GM21723 (cell line): ENCODE data around the gene LRRC36.

Experiments
- ATAC-seq: cut with Tn5 transposase; IDR thresholded peaks from one replicate; pipeline ENCODE4 v1.9.1; 2021; ENCODE audit warnings: mild to moderate bottlenecking, moderate library complexity; ENCODE audit not compliant: unreplicated experiment

The LRRC36 gene, protein sequence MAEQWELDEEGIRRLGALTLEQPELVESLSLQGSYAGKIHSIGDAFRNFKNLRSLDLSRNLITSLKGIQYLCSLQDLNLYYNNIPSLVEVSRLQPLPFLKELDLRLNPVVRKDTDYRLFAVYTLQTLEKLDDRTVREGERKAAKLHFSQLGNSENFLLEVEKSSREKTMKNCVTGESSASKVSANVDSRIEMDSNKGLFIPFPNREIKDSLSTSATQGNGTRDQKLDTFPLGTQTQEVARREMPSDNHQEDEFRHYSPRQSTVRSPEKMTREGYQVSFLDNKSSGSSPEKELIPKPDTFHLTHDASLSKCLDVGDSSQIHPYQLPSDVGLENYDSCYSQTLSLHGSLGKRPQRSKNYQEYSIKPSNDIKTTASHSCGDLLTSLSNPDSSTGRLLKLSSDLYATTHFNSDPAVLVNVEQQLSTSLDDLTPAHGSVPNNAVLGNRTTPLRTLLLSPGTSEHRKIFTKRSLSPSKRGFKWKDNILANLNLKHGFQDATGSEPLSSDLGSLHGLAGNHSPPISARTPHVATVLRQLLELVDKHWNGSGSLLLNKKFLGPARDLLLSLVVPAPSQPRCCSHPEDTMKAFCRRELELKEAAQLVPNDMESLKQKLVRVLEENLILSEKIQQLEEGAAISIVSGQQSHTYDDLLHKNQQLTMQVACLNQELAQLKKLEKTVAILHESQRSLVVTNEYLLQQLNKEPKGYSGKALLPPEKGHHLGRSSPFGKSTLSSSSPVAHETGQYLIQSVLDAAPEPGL

DNA sequence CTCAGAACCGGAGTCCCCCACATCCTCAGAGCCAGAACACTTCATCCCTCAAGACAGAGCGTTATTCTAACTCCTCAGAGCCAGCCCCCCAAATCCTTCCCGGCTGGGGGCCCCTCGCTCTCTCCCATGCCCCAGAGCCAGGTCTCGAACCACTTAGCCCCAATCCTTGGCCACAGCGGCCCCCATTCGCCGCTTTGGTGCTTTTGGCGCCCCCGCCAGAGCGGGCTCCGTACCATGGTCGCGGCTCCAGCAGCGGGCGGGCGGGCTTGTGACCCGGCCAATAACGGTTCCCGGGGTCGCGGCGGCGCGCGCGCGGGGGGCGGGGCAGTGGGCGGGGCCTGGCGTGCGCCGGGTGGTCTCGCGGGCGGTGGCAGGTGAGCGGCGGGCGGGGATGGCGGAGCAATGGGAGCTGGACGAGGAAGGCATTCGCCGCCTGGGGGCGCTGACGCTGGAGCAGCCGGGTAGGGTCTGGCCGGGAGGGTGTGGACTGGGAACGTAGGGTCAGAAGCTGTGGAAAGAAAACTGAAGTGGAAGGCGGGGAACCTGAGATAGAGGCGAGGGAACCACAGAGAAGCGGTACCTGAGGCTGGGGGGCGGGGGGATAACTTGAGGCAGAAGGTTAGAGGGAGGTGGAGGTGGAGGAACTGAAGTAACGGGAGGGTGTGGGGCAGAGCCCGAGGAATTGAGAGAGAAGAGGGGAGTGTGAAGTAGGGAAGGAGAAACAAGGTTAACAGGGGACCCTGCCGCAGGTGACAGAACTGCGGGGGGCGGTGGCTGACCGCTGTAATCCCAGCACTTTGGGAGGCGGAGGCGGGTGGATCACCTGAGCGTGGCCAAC is at the start of gene LRRC36, which contains the start of gene KCTD19:
LRRC36 (plus strand) TSS at position 344 of the 838 bp plus-strand sequence; CDS start at position 392, 48 bp downstream.
KCTD19 (minus strand) TSS at position 270 of the 838 bp plus-strand sequence; CDS start at position 236, 34 bp downstream.
- peak; percentile 35 for ATAC-seq

DNA sequence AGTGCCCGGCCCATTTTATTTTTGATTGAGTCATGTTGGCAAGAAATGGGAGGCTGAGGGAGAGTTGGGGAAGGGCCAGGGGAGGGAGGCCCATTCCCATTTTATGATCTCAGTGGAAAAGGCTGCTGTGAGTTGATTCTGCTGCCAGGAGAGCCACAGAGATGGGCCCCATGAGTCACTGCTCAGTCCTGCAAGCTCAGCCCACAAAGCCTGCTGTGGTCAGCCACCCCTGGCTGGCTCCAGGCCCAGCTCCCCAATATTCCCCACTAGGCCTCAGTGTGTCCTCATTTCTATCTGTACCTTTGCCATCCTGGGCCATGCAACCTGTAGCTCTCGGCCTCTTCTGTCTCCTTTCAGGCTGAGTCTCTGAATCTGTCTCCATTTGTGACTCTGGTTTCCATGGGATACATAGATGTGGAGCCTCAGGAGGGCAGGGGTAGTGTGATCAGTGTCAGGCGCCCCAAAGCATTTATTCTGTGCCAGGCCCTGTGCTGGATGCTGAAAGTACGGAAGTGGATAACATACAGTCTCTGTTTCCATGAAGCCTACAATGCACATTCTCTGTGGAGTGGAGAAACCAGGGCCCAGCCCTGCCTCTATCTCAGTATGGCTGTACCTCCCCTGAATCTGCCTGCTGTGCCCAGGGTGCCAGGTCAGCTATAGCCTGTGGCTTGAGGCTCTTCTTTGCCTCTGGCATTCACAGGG is 49.2 kb upstream of the LRRC36 start:
- no peak for ATAC-seq

DNA sequence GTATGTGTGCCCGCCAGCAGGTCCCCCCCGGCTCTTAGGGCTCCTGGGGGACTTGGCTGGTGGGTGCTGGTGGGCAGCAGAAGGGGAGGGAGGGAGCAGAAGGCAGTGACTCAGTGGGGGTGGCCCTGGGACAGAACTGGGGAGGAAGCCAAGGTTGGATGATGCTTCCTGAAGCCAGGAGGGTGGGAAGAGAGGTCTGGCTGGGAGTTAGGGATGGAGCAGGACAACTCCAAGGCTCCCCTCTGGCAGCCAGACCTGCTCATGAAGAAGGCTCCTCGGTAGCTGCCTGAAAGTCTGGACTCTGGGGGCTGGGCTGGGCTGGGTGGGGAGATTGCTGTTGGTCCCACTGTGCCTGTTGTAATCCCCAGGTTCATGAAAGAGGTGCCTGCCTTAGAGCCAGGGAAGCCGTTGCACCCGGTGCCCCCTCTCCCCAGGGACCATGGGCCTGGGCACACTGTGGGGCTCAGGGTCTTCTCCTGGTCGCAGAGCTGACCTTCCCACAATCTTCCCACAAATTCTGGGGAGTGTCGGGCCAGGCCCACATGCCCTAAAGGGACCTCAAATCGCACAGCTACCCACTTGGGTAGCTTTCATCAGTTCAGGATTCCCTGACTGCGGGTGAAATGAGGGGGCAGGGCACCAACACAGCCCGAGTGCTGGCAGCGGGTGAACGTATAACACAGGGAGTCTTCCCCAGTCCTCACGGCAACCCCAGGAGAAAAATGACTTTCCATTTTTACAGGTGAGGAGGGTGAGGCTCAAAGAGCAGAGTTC is 48.4 kb upstream of the LRRC36 start:
- no peak for ATAC-seq

DNA sequence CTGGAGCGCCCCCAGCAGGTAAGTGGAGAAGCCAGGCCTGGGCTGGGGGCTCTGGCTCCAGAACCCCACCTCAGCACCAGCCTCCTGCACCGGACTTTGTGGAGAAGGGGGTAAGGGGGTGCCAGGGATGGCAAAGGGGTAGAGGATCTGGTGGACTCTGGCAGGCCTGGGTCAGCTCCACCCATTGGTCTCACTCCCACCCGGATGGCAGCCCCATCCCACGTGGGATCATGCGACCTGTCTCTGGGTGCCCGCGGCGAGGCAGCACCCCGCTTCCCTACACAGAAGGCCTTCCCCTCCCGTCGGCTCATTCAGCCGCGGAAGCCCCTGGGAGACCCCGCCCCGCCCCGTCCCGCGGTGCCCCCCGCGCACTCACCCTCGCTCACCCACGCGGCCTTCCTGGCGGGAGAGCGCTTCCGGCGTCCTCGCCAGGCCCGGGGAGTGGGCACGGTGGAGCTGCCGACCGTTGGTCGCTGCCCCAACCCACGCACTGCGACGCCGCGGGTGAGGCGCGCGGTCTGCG is 47.8 kb upstream of the LRRC36 start:
- ATAC-seq = peak; percentile 44

DNA sequence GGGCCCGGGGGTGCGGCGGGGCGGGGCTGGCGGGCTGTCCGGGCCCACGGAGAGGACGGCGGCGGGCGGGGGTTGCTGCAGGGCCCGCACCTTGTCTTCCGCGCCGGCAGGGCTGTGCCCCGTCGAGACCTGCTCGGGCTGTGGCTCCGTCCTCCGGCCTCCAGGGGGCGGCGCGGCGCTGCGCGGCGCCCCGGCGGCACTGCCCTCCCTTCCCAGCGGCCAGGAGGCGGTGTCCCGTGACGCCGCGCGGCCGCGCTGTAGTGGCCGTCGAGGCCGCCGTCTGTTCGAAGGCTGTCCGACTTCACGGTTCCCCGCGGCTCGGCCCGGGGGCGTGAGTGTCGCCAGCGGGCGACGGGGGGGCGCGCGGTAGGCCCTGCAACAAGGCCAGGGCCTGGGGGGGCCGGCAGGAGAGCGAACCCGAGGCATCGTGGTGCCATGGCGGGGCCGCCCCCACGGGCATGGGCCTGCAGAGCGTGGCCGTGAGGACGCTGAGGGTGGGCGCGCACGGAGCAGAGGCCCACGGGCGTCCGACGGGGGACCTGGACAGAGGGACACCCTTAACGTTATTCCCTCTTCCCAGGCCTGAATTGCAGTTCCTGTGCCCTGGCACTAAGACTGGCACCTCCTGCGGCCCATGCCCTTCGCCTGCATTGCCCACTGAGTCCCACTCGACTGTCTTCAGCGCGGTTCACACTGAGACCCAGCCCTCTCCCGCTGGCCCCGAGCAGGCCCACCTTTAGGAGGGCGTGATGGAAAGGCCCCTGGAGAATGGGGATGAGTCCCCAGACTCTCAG is 47.1 kb upstream of the LRRC36 start, which contains the start of gene PLEKHG4:
PLEKHG4 (plus strand) TSS at position 237 of the 794 bp plus-strand sequence; CDS start at position 750, 513 bp downstream.
- peak; percentile 84 for ATAC-seq

DNA sequence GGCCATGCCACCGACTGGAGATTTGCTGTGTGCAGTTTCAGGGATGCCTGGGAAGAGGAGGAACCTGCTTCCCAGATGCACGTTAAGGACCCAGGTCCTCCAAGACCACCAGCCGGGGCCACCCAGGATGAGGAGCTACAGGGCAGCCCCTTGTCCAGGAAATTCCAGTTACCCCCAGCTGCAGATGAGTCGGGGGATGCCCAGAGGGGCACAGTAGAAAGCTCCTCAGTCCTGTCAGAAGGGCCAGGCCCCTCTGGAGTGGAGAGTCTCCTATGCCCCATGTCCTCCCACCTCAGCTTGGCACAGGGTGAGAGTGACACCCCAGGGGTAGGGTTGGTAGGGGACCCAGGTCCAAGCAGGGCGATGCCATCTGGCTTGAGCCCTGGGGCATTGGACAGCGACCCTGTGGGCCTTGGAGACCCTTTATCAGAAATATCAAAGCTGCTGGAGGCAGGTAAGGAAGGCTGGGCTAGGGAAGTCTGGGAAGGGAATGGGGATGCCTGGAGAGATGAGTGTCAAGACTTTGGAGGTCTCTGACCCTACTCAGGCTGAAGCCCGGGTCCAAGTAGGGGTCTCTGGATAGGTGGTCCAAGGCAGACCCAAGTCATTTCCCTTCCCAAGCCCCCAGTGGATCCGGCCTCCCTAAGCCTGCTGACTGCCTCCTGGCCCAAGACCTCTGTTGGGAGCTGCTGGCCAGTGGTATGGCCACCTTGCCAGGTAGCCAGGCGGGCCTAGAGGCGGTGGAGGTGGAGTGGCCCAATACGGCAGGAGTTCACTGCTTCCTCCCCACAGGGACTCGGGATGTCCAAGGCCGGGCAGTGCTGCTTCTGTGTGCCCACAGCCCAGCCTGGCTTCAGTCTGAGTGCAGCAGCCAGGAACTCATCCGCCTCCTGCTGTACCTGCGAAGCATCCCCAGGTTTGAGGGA is 46.3 kb upstream of the LRRC36 start:
- ATAC-seq = no peak

DNA sequence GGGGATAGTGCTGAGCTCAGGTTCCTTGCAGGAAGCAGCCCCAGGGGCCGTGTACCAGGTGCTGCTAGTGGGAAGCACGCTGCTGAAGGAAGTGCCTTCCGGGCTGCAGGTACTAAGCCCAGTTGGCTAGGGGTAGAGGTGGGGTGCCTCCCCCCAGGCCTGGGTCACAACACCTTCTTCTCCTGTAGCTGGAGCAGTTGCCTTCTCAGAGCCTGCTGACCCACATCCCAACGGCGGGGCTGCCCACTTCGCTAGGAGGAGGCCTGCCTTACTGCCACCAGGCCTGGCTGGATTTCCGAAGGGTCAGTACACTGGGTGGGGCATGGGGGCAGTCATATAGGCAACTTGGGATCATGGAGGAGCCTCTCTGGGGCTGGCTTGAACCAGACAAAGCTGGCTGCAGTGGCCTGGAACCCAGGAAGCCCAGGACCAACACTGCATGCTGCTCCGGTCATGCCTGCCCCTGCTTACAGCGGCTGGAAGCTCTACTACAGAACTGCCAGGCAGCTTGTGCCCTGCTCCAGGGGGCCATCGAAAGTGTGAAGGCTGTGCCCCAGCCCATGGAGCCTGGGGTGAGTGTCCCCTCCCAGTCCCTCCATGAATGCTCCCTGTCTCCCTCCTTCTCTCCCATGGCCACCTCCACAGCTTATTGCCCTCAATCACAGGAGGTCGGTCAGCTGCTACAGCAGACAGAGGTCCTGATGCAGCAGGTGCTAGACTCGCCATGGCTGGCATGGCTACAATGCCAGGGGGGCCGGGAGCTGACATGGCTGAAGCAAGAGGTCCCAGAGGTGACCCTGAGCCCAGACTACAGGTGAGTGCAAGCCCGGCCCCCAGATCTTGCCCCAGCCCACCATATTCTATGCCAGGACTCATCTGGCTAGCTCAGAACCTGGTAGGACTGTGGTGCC is 44.8 kb upstream of the LRRC36 start:
- ATAC-seq = no peak

DNA sequence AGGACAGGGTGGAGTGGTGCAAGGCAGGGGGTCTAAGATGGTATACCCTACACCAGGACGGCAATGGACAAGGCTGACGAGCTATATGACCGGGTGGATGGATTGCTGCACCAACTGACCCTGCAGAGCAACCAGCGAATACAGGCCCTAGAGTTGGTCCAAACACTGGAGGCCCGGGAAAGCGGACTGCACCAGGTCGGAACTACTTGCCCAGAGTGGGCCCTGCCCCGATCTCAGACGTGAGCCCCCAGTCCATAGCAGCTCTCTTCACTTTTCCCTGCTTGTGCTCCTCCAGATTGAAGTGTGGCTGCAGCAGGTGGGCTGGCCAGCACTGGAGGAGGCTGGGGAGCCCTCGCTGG is 44.2 kb upstream of the LRRC36 start:
- ATAC-seq = no peak

DNA sequence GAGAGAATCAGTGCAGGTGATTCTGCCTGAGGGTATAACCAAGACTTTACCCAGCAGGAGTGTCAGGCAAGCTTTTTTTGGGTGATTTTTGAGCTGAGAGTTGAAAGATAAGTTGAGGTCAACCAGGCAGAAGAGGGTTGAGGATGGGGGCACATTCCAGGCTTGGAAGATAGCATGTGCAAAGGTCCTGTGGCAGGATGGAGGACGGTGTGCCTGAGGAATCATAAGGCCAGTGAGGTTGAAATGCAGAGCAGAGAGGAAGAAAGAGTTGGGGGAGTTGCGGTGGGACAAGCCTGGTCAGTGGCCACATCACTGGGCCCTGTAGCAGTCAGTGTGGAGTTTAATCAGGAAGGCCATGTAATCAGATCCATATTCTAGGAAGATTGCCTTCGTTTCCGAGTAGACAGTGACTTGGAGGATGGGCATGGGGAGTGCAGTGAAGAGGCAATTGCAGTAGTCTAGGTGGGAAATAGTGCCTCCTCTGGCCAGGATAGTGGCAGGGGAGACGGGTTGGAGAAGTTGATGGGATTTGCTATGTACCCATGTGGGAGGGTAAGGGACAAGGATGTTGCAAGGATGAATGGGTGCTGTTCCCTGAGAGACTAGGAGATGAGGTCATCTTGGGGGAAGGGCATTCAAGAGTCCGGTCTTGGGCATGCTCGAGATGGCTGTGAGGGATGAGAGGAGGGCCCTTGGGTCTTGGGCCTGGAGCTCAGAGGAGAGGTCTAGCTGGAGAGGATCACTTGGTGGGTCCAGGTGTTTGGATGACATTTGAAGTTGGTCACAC is 43.4 kb upstream of the LRRC36 start:
- no peak for ATAC-seq

DNA sequence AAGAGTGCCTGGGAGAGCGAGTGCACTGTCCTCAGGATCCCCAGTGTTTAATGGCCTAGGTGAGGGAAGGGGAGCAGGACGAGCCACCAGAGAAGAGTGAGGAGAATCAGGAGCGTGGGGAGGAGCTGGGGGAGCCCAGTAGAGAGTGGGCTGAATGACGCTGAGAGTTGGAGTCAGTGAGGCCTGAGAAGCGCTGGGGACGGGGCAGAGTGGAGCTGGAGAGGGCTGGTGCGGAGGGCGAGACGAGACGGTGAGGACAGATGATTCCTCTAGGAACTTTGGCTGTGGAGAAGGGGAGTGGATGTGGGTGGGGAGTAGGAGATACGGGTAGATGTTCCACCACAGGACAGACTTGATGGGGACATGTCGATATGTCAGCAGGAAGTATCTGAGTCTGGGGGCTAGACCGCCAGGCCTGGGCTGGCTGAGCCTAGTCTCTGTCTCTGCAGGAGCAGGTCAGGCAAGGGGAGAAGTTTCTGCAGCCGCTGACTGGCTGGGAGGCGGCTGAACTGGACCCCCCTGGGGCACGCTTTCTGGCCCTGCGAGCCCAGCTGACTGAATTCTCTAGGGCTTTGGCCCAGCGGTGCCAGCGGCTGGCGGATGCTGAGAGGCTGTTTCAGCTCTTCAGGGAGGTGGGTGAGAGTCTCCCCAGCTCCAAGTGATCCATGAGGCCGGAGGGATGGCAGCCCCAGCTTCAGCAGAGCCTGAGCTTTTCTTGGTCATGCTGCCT is 42.6 kb upstream of the LRRC36 start:
- no peak for ATAC-seq

DNA sequence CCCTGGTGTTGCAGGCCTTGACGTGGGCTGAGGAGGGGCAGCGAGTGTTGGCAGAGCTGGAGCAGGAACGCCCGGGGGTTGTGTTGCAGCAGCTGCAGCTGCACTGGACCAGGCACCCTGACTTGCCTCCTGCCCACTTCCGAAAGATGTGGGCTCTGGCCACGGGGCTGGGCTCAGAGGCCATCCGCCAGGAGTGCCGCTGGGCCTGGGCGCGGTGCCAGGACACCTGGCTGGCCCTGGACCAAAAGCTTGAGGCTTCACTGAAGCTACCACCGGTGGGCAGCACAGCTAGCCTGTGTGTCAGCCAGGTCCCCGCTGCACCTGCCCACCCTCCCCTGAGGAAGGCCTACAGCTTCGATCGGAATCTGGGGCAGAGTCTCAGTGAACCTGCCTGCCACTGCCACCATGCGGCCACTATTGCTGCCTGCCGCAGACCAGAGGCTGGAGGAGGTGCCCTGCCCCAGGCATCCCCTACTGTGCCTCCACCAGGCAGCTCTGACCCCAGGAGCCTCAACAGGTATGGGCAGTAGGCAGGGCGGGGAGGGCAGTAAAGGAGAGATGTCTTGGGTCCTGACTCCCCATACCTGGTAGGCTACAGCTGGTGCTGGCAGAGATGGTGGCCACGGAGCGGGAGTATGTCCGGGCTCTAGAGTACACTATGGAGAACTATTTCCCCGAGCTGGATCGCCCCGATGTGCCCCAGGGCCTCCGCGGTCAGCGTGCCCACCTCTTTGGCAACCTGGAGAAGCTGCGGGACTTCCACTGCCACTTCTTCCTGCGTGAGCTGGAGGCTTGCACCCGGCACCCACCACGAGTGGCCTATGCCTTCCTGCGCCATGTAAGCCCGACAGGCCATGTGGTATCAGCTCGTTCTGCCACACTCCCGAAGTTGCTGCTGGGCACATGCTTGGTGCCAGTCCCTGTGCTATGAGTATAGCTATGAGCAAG is 41.6 kb upstream of the LRRC36 start:
- no peak for ATAC-seq

DNA sequence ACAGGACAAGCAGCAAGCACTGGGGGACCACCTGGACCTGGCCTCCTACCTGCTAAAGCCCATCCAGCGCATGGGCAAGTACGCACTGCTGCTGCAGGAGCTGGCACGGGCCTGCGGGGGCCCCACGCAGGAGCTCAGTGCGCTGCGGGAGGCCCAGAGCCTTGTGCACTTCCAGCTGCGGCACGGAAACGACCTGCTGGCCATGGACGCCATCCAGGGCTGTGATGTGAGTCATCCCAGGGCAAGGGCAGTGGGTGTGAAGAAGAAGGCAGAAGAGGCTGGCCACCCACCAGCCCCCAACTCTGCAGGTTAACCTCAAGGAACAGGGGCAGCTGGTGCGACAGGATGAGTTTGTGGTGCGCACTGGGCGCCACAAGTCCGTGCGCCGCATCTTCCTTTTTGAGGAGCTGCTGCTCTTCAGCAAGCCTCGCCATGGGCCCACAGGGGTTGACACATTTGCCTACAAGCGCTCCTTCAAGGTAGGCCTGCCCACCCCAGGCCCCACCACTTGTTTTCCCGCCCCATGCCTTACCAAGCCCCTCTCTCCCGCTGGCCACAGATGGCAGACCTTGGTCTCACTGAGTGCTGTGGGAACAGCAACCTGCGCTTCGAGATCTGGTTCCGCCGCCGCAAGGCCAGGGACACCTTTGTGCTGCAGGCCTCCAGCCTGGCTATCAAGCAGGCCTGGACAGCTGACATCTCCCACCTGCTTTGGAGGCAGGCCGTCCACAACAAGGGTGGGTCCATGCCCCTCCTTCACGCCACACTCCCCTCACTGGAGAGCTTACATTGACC is 40.0 kb upstream of the LRRC36 start:
- no peak for ATAC-seq

DNA sequence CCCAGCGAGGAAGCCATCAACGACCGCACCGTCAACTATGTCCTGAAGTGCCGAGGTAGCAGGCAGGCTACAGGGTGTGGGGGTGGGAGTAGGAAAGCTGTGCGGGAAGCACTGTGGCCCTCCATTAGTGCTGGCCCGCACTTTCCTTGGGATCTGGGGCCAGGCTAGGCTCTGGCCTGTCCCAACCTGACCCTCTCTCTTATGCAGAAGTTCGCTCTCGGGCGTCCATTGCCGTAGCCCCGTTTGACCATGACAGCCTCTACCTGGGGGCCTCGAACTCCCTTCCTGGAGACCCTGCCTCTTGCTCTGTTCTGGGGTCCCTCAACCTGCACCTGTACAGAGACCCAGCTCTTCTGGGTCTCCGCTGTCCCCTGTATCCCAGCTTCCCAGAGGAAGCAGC is 38.7 kb upstream of the LRRC36 start:
- ATAC-seq = no peak
